ENCODE results near the gene LRRC8A.

LRRC8A gene

DNA sequence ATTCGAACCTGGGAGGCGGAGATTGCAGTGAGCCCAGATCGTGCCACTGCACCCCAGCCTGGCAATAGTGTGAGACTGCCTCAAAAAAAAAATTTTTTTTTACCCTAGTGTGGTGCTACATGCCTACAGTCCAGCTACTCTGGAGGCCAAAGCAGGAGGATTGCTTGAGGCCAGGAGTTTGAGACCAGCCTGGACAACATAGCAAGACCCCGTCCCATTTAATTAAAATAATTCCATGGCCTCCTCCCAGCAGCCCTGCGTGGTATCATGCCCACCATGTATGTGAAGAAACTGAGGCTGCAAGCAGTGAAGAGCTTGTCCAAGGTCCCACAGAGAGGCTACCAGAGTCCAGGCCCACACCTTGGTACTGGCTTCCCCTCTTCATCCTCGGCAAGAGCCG is 19.4 kb downstream of the LRRC8A start:
- no peak for DNase-seq (ENCODE audit: low spot score)
- FAIRE-seq = no peak

DNA sequence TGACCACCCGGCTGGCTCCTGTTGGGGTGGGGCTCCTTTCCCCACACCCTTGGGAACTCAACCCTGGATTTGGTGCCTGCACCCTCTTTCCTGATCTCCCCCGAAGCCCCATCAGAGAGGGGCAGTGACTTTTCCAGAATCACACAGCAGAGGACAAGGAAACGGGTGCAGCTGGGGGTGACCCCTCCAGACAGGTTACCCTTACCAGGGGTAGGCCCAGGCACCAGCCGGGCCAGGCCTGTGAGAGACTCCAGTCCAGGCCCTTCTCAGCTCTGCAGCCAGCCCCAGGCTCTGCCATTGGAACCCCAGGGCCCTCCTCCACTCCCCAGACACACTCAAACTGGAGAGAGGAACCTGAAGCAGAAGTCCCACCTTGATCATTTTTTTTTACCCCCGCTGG is 19.9 kb downstream of the LRRC8A start:
- FAIRE-seq (no peak), DNase-seq (ENCODE audit: low spot score) (no peak)

DNA sequence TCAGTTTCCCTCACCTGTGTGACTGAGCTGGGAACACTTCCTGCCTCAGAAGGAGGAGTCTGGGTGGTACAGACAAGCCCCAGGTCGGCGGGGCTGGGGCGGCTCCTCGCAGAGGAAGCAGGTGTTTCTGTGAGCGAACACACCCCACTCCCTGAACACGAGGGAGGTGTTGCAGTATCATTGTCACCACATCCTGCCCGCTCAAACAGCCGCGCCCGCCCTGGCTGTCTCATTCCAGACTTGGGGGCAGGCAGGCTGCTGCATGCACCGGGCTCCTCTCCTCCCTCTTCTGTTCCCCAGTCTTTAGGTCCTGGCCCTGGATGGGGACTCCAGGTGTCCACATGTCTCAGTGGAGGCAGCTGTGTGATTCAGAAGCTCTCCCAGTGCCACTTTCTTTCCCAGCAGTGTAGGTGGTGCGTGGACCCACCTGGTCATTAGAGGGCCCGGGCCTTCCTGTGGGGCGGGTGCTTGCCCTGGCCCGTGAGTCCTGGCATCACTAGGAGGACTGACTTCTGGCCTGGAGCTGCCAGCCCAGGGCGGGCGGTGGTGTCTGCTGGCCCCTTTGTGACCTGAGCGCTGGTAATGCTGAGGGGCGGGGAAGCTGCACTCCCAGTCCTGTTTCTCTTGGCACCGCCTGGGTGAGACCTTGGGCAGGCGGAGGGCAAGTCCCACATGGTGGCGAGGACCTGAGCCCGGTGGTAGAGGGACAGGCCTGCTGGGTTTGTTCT is 20.6 kb downstream of the LRRC8A start:
- FAIRE-seq (no peak), DNase-seq (ENCODE audit: low spot score) (no peak)

GRCh38 chr9:128903079-128903461 is 21.1 kb downstream of the LRRC8A start:
- peak; percentile 52 for FAIRE-seq

GRCh38 chr9:128903871-128904620 is 22.1 kb downstream of the LRRC8A start:
- DNase-seq (ENCODE audit: low spot score) = no peak
- no peak for FAIRE-seq

More at GRCh38 chr9:128903079-128903461, 21.1 kb downstream of the LRRC8A start:
- no peak for DNase-seq (ENCODE audit: low spot score)

DNA sequence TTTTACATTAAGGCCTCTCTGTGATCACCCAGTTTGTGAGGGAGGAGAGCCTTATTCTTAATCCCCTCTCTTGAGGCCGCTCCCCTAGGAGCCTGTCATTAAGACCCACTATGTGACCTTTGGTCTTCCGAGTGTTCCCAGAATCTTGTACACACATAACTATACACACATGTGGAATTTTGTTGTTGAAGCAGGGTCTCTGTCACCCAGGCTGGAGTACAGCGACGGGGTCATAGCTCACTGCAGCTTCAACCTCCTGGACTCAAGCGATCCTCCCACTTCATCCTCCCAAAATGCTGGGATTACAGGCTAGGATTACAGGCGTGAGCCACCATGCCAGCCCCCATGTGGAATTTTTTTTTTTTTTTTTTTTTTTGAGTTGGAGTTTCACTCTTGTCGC is 24.0 kb downstream of the LRRC8A start:
- DNase-seq (ENCODE audit: low spot score) = no peak
- no peak for FAIRE-seq

DNA sequence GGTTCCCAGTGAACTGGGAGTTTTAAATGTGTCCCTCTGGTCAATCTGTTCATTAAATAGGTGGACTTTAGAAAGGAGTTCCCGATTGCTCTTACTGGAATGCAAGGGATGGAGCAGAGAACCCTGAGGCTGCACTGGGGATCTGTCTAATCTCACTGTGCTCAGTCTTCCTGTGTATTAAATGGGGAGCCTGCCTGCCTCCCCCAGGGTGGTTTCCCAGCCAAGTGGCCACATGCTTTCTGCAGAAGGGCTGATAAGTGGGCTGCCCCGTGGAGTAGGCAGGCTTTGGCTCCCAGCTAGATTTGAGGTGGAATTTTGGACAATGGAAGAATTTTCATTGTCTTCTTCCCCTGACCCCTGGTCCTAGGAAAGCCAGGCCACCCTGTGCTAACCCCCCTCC is 24.8 kb downstream of the LRRC8A start:
- DNase-seq (ENCODE audit: low spot score) (no peak), FAIRE-seq (no peak)

GRCh38 chr9:128908372-128908771 is 26.4 kb downstream of the LRRC8A start:
- DNase-seq (ENCODE audit: low spot score) = no peak
- FAIRE-seq = no peak

- FAIRE-seq (no peak), DNase-seq (ENCODE audit: low spot score) (no peak)
Measured at GRCh38 chr9:128909859-128910258, 27.9 kb downstream of the LRRC8A start.

DNA sequence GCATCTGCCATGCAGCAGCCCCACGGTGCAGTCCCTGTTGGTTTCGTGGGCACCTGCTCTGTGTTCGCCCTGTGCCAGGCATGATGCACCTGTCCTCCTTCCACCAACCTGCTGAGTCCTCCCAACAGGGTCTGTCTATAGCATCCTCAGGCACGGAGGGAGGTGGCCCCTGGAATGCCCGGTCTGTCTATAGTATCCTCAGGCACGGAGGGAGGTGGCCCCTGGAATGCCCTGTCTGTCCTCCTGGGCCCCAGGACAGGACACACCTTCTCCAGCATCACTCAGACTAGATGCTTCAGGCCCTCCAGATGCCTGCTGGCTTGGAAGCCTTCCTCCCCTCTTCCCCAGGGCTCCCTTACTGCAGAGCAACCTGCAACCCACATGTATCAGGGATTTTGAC is 29.0 kb downstream of the LRRC8A start:
- DNase-seq (ENCODE audit: low spot score) = no peak
- FAIRE-seq = no peak

- peak; percentile 87 for FAIRE-seq
- peak; percentile 75 for DNase-seq (ENCODE audit: low spot score)
Measured at GRCh38 chr9:128911529-128912035, 29.6 kb downstream of the LRRC8A start.

DNA sequence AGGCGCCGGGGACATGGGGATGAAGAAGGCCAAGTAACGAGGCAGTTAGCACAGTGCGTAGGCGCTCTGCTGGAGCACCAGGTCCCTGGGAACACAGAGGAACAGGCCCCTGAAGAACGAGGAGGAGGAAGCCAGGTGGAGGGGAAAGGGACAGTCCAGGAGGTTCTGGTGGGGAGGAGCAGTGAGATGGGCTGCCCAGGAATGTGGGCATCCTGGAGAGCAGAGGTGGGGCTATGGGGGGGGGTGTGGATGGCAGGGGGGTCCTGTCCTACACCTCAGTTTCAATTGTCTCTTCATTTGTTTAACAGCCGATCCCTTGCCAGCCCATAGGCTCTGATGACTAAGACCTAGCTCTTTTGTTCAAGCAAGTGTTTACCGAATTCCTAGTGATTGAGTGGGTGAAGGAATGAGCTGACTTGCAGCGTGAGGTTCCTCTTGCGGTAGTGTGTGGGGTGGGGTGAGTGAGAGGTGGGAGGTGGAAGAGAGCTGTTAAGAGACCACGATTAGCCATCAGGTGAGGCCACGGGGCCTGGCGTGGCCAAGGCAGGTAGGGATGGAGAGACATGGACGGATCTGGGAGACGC is 30.4 kb downstream of the LRRC8A start:
- FAIRE-seq = peak; percentile 40
- peak; percentile 89 for DNase-seq (ENCODE audit: low spot score)

GRCh38 chr9:128913048-128913900 is 31.3 kb downstream of the LRRC8A start:
- DNase-seq (ENCODE audit: low spot score) (peak; percentile 55), FAIRE-seq (no peak)

DNA sequence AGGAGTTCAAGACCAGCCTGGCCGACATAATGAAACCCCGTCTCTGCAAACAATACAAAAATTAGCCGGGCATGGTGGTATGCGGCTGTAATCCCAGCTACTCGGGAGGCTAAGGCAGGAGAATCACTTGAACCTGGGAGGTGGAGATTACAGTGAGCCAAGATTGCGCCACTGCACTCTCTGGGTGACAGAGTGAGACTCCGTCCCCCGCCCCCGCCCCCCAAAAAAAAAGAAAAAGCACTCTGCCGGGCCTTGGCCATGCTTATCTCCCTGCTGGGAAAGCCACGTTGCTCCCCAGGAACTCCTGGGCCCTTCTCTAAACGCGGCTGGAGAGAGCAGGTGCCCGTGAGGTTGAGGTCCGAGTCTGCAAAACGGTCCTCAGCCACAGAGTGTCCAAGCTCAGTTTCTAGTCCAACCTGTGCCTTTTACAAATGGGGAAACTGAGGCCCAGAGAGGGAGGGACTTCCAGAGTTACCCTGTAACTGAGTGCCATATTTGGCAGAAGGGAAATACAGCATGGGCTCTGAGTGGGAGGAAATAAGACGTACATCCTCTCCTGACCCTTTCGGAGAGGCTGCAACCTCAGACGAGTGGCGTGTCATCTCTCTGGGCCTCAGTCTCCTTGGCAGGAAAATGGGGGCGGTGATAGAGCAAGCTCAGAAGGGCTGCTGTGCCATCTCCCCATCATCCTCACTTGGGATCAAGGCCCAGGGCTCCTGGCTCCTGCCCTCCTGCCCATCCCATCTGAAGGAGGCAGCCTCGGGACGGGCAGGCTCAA is 32.3 kb downstream of the LRRC8A start:
- DNase-seq (ENCODE audit: low spot score) (no peak), FAIRE-seq (no peak)

- DNase-seq (ENCODE audit: low spot score) = no peak
- FAIRE-seq = no peak
Measured at GRCh38 chr9:128916204-128916603, 34.3 kb downstream of the LRRC8A start.

DNA sequence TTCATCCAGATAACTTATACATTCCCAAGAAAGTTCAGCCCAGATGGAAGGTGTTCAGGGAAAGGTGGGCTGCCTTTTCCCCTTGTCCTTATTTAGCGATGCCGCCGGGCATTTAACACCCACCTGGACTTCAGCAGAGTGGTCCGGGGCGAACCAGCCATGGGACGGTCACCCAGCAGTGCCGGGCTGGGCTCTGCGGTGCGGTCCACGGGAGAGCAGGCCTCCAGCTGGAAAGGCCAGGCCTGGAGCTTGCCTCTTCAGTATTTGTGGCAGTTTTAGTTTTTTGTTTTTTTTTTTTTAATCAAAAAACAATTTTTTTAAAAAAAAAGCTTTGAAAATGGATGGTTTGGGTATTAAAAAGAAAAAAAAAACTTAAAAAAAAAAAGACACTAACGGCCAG is 34.8 kb downstream of the LRRC8A start:
- no peak for FAIRE-seq
- DNase-seq (ENCODE audit: low spot score) = no peak

GRCh38 chr9:128917151-128917849 is 35.4 kb downstream of the LRRC8A start:
- DNase-seq (ENCODE audit: low spot score) = no peak
- no peak for FAIRE-seq

DNA sequence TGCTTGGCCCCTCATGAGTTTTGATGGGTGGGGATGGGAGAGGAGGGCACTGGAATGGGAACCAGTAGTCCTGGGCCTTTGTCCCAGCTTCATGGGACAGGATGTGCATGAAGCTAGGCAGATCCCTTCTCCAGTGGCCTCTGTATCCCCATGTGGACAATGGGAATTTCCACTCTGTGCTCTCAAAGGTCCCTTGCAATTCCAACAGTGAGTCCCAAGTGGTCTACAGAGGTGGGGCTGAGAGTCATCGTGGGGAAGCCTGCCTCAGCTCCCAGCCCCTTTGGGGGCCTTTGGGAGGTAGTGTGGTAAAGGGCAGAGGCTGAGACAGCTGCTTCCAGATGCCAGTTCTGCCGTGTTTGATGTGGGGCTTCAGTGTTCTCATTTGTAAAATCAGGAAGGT is 37.0 kb downstream of the LRRC8A start:
- FAIRE-seq (no peak), DNase-seq (ENCODE audit: low spot score) (no peak)

DNA sequence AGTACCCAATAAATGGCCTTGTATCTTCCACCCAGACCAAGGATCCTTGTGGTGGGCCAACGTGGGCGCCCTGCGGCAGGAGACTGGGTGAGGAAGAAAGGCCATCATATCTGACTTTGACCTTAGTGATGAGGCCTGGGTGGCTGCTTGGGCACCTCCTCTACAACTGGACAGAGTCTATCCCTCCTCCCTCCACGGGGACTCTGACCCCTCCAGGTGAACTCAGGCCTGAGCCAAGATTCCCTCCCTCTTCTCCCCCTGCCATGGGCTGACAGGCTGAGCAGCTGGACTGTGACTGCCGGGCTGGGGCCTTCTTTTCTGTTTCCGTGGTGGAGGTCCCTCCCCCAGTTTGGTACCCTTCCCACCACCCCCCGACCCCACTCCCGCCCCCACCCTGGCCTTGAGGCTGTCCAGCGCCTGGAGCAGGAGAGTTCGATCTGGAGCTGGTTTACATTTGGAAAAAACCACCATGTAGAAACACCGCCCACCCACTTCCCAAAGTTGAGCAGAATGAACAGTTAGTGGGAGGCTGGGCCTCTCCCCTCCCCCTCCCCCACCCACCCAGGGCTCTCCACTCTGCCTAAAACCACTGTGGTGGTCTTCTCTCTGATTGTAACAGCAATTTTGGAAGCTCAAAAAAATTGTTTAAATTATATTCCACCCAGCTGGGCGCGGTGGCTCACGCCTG is 37.6 kb downstream of the LRRC8A start:
- no peak for FAIRE-seq
- DNase-seq (ENCODE audit: low spot score) = no peak

Data from urothelium cell line (cell line).